A172 (cell line): ENCODE results near the gene SLC29A1. TPM values are rescaled to one million over a fixed set of nuclear protein-coding genes. Genes with fewer than 3 reads are reported as not detected.

Source experiments
- total RNA-seq: library from RNA; depleted of rRNA; stranded (reverse); fragments of >200 nt; shearing (Covaris generic); gene quantifications from 2 replicates; pipeline ENCODE4 v1.2.3, GENCODE V29; 2014; rRNA removed

The SLC29A1 gene
- total RNA-seq, 1 experiment from 2014 or later = 24.7 TPM

Other genes starting within 250 kb of the SLC29A1 start
- 136 and 149 TPM in 2 replicates for gene MRPL14, start 96.1 kb upstream of the SLC29A1 start, total RNA-seq
- 43.1 and 47.9 TPM in 2 replicates for gene TMEM63B, start 96.0 kb upstream of the SLC29A1 start, total RNA-seq
- not detected in 2 replicates for gene CAPN11, start 64.8 kb upstream of the SLC29A1 start, total RNA-seq
- not detected in 2 replicates for gene MYMX, start 6.7 kb upstream of the SLC29A1 start, total RNA-seq
- 2,477 and 2,544 TPM in 2 replicates for gene HSP90AB1, start 23.5 kb downstream of the SLC29A1 start, total RNA-seq
- 112 and 137 TPM in 2 replicates for gene SLC35B2, start 33.9 kb downstream of the SLC29A1 start, total RNA-seq
- gene NFKBIE, start 42.0 kb downstream of the SLC29A1 start, total RNA-seq = 22.4 and 33.4 TPM in 2 replicates
- gene TMEM151B, start 46.9 kb downstream of the SLC29A1 start, total RNA-seq = 0.96 and 1.3 TPM in 2 replicates
- 17.4 and 20.8 TPM in 2 replicates for gene AARS2, start 89.8 kb downstream of the SLC29A1 start, total RNA-seq
- not detected in 2 replicates for gene SPATS1, start 119.1 kb downstream of the SLC29A1 start, total RNA-seq
- gene CDC5L, start 164.1 kb downstream of the SLC29A1 start, total RNA-seq = 29.3 and 41.1 TPM in 2 replicates